ENCODE data around the gene FAF1.

DNA sequence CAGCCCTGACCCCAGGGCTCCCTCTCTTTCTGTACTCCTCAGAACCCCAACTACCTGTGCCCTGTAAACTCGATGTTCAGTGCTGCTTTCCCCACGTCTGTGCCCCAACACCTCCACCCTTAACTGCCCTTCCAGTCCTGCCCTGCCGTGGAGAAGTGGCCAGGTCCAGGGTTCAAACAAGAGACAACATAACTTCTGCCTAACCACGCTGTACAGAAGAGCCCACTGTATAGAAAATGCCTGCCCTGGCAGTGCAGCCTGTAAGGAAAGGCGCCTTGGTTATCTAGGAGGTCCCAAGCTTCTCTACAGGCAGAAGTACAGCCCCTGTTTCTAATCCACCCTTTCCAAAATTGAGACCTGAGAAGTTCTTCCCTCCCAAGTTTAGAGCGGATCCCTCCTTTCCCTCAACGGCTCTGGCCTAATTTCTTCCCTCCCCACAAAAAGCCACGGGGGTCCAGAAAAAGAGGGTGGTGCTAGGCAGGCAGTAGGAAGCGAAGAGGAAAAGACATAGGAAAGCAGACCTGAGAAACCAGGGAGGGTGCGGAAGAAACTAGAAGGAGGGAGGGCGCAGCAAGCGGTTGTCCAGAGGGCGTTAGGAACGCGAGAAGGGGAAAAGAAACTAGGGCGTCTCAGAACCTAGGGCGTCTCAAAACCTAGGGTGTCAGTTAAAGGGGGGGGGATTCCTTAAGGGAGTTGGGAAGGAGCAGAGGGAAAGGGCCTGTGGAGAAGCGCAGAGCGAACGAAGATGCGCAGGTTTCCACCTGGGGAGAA lies 540.0 kb downstream of the FAF1 start:
- TF ChIP-seq EZH2 (IDR thresholded peaks at IDR 0.05; ENCODE audit: insufficient read depth, poor library complexity, severe bottlenecking), result peak; percentile 96
- no peak for TF ChIP-seq EZH2phosphoT487 (IDR thresholded peaks at IDR 0.05; ENCODE audit: insufficient read depth, low read depth)

Data from GM23248 (cell line).